GM10248 (cell line): ENCODE data around the gene DYNLT4.

Experiments
- CTCF ChIA-PET: fragments of 300-600 bp; sonication (Branson Sonifier 250); formaldehyde crosslinking; extraction: SDS; loops from one replicate; lab custom pipeline; 2021; ENCODE audit warnings: antibody characterized with exemption; lab: Yijun Ruan, JAX
- POLR2A ChIA-PET: fragments of 350-650 bp; sonication (Branson Sonifier 250); formaldehyde crosslinking; extraction: SDS; loops from one replicate; lab custom pipeline; 2020; ENCODE audit warnings: antibody characterized with exemption; lab: Yijun Ruan, JAX
- DNase-seq: peaks from one replicate; pipeline ENCODE4 v3.0.0; 2012; ENCODE audit errors: extremely low spot score
- TF ChIP-seq, protein P1 (sequence below): IDR thresholded peaks from 2 replicates; pipeline ENCODE4 v1.5.1; 2012; ENCODE audit warnings: mild to moderate bottlenecking, low read depth; ENCODE audit errors: extremely low read depth, missing control alignments, control extremely low read depth

DYNLT4 gene

DNA sequence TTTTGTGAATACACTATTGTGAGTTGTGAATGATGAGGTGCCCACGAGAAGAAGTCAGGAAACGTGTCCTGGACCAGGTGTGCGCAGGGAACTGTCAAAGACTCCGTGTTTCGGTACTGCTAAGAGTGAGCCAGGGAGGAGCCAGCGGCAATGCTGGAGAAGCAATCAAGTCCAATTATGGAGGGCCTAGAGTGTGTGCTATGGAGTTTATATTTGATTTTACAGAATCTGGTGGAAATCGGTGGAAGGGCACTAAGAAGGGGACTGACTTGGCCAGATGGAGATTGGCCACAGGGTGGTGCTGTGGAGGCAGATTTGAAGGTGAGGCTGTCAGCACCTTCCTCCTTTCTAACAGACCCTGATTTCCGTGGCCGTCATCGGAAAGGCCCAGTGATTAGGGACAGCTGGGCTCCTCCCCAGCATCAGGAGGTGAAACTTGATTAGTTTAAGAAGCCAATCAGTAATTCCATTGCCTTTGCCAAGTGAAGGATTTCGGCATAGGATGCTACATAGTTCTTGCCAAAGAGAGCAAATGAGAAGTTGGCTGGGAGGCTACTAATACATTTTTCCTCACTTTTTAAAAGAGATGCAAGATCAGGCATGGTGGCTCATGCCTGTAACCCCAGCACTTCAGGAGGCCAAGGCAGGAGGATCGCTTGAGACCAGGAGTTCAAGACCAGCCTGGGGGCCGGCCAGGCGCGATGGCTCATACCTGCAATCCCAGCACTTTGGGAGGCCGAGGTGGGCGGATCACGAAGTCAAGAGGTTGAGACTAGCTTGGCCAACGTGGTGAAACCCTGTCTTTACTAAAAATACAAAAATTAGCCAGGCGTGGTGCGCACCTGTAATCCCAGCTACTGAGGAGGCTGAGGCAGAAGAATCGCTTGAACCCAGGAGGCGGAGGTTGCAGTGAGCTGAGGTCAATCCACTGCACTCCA lies 28.9 kb upstream of the DYNLT4 start:
- DNase-seq: peak; percentile 88
- CTCF ChIA-PET: interaction anchor here (0.7 to 5.0 kb wide), 23 partner anchors 9 to 659 kb away, joined by 3 to 27 read pairs (median 4); partner anchors contain the start of genes BTBD19, HECTD3 and UROD
- POLR2A ChIA-PET: interaction anchor here (1.1 kb wide), 1 partner anchor 17 kb away, joined by 3 read pairs; no protein-coding TSS in a partner anchor
- TF ChIP-seq, protein P1, sequence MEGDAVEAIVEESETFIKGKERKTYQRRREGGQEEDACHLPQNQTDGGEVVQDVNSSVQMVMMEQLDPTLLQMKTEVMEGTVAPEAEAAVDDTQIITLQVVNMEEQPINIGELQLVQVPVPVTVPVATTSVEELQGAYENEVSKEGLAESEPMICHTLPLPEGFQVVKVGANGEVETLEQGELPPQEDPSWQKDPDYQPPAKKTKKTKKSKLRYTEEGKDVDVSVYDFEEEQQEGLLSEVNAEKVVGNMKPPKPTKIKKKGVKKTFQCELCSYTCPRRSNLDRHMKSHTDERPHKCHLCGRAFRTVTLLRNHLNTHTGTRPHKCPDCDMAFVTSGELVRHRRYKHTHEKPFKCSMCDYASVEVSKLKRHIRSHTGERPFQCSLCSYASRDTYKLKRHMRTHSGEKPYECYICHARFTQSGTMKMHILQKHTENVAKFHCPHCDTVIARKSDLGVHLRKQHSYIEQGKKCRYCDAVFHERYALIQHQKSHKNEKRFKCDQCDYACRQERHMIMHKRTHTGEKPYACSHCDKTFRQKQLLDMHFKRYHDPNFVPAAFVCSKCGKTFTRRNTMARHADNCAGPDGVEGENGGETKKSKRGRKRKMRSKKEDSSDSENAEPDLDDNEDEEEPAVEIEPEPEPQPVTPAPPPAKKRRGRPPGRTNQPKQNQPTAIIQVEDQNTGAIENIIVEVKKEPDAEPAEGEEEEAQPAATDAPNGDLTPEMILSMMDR: peak; percentile 84

DNA sequence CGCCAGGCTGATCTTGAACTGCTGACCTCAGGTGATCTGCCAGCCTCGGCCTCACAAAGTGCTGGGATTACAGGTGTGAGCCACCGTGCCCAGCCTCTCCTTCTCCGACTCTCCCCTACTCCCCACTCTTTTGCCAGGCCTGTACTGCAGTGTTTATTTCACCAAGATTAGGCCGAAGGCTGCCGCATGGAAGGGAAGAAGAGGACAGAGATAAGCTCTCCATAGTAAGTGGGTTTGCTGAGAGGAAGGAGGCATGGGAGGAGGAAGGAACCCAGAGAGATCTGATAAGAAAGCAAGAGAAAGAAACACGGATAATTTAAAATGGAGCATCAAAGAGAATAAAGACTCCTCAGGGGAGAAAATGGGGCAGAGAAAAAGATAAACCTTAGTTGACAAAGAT lies 27.2 kb upstream of the DYNLT4 start:
- ChIA-PET CTCF (interaction anchor here (1.1 to 5.0 kb wide), 8 partner anchors 8 to 470 kb away, joined by 3 to 27 read pairs (median 8); partner anchors contain the start of gene PLK3), POLR2A (interaction anchor here (0.7 to 5.5 kb wide), 2 partner anchors 13 to 15 kb away, joined by 3 to 21 read pairs; no protein-coding TSS in a partner anchor)
- TF ChIP-seq, protein P1: no peak
- no peak for DNase-seq

DNA sequence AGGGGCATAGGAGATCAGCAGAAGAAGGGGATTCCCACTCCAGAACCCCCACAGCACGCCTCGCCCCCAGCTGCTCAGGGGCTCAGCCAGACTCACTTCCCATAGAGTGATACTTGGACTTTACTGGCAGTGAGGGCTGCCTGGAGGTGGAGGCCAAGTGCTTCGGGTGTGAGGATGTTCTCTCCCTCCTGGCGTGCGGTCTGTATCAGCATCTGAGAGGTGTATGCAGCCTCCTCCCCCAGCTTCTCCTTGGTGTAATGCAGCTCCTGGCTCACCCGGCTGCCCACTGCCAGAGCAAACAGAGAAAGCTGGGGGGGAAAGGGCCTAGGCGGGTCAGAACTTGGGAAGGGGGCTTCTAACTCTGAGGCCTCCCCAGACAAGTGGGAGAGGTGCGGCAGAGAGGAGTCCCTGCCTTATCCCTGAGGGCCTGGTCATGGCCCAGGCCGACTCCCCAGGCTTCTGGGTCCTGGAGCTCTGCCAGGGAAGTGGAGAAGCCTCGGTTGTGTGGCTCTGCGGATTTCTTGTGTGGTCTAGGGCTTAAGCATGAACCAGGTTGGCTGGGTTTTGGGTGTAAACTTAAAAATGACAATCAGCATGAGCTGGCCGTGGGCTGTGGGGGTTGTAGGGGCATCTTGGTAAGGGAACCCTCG lies 25.0 kb upstream of the DYNLT4 start:
- CTCF ChIA-PET: interaction anchor here (0.7 to 1.5 kb wide), 2 partner anchors 10 to 179 kb away, joined by 3 read pairs; partner anchors contain the start of genes HECTD3 and PTCH2

DNA sequence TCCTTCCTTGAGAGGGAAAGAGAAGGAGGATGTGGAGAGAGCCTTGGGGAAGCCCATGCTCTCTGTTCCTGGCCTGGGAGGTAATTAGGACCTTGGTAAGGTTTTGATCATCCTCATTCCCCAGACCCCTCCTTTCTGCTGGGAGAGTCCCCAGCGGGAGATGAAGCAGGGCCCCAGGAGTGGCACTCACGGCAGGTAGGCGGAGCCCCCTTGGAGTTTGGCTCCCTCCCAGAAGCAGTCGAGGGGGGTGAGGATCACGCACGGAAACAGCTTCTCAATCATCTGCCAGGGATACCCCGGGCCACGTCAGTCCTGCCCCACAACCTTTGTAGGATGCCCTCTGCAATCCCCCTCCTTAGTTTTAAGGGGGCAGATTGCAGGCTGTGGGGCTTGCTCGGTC lies 24.4 kb upstream of the DYNLT4 start:
- no peak for DNase-seq
- TF ChIP-seq, protein P1: no peak
- CTCF ChIA-PET: interaction anchor here (1.5 kb wide), 2 partner anchors 102 to 179 kb away, joined by 3 read pairs; partner anchors contain the start of gene HECTD3
- POLR2A ChIA-PET: interaction anchor here (1.0 to 5.5 kb wide), 2 partner anchors 11 to 12 kb away, joined by 3 to 21 read pairs; no protein-coding TSS in a partner anchor

More for the DNA sequence above, 25.0 kb upstream of the DYNLT4 start:
- POLR2A ChIA-PET: interaction anchor here (1.0 to 5.5 kb wide), 2 partner anchors 12 to 13 kb away, joined by 3 to 21 read pairs; no protein-coding TSS in a partner anchor
- TF ChIP-seq, protein P1: no peak
- no peak for DNase-seq

DNA sequence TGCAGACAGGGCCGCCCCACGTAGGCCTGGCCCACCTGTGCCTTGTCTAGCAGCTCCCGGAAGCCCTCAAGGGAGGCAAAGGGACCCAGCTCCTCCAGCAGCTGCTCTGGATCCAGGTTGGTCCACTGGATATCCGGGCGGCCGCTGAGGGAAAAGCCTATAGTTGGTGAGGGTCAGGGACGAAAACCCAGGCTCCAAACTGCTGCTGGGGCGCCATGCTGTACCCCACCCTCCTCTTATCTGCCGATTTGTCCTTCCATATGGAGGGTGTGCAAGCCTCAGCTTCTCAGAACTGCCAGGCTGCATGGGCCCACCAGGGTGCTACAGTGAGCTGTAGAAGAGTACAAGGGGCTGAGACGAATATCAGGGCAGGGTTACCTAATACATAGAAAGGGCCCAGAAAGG lies 23.8 kb upstream of the DYNLT4 start:
- POLR2A ChIA-PET: interaction anchor here (1.0 to 5.5 kb wide), 2 partner anchors 10 to 12 kb away, joined by 3 to 21 read pairs; no protein-coding TSS in a partner anchor
- DNase-seq: peak; percentile 27
- TF ChIP-seq, protein P1: no peak
- CTCF ChIA-PET: interaction anchor here (1.5 to 2.1 kb wide), 4 partner anchors 10 to 180 kb away, joined by 3 to 5 read pairs (median 4); partner anchors contain the start of gene HECTD3
